Measurements from ENCODE around the gene FGFBP1. TPM values are rescaled to one million over a fixed set of nuclear protein-coding genes. Genes with fewer than 3 reads are reported as not detected.

Gene FGFBP1
- total and polyA plus RNA-seq, 11 donors = 1.1 TPM; not detected in 10

GRCh38 chr4:15968551-15969300 is 30.2 kb upstream of the FGFBP1 start:
- TF ChIP-seq POLR2A (IDR thresholded peaks at IDR 0.05) (no peak), CTCF (IDR thresholded peaks at IDR 0.05) (no peak)
- no peaks in the 10 kb centered on the region for H3K4me1 ChIP-seq
- H3K27ac ChIP-seq = no peak overlapping the region
- peaks cover 0 to 13% (median 0%) of the 10 kb centered on the region in 9 donors for H3K36me3 ChIP-seq
- no peak for ATAC-seq
- peaks cover 0 to 9% (median 0%) of the 10 kb centered on the region in 12 donors for H3K9me3 ChIP-seq
- WGBS, 4 donors = 82 to 87% (median 84%) methylated on average over 11 of the region's 11 CpGs
- no peak for DNase-seq
- H3K4me3 ChIP-seq = no peak overlapping the region
- no peaks in the 10 kb centered on the region for H3K27me3 ChIP-seq
- intact Hi-C loops (cut with DNase I) = no loop called here

GRCh38 chr4:15965325-15965724 is 26.8 kb upstream of the FGFBP1 start:
- no peak for ATAC-seq
- Histone ChIP-seq H3K9me3 (peaks cover 0 to 9% (median 0%) of the 10 kb centered on the region in 12 donors), H3K4me1 (peaks cover 0 to 13% (median 2%) of the 10 kb centered on the region in 12 donors), H3K27ac (no peak overlapping the region), H3K4me3 (no peak overlapping the region), H3K36me3 (peaks cover 0 to 10% (median 0%) of the 10 kb centered on the region in 9 donors), H3K27me3 (no peaks in the 10 kb centered on the region)
- DNase-seq = no peak
- no peak for TF ChIP-seq POLR2A (IDR thresholded peaks at IDR 0.05)
- TF ChIP-seq CTCF (IDR thresholded peaks at IDR 0.05) = no peak
- intact Hi-C loops (cut with DNase I) = no loop called here
- WGBS, 4 donors = 86 to 93% (median 88%) methylated on average over 5 of the region's 5 CpGs

- no peak for ATAC-seq
- Histone ChIP-seq H3K27me3 (no peaks in the 10 kb centered on the region), H3K4me3 (no peak overlapping the region), H3K9me3 (peaks cover 0 to 9% (median 0%) of the 10 kb centered on the region in 12 donors), H3K4me1 (peaks cover 0 to 13% (median 2%) of the 10 kb centered on the region in 12 donors), H3K36me3 (peaks cover 0 to 8% (median 0%) of the 10 kb centered on the region in 9 donors), H3K27ac (no peak overlapping the region)
- WGBS, 4 donors = 72 to 82% (median 78%) methylated on average over 5 of the region's 5 CpGs
- TF ChIP-seq POLR2A (IDR thresholded peaks at IDR 0.05) (no peak), CTCF (IDR thresholded peaks at IDR 0.05) (no peak)
- intact Hi-C loops (cut with DNase I) = loop anchor here in 2 of 10 donors (5.0 kb wide), 1 partner anchor 38 kb away; no protein-coding TSS in a partner anchor
- no peak for DNase-seq
Measured at GRCh38 chr4:15964159-15964558, 25.6 kb upstream of the FGFBP1 start.

- DNase-seq (no peak), ATAC-seq (peak in 1 of 4 donors; percentile 18)
- 64 to 81% (median 72%) methylated on average over 4 of the region's 4 CpGs for WGBS, 4 donors
- Histone ChIP-seq H3K27me3 (no peaks in the 10 kb centered on the region), H3K36me3 (peaks cover 0 to 3% (median 0%) of the 10 kb centered on the region in 9 donors), H3K4me3 (no peak overlapping the region), H3K27ac (no peak overlapping the region), H3K9me3 (peaks cover 0 to 9% (median 0%) of the 10 kb centered on the region in 12 donors), H3K4me1 (peaks cover 0 to 13% (median 2%) of the 10 kb centered on the region in 12 donors)
- TF ChIP-seq CTCF (IDR thresholded peaks at IDR 0.05) (no peak), POLR2A (IDR thresholded peaks at IDR 0.05) (no peak)
- intact Hi-C loops (cut with DNase I) = loop anchor here in 3 of 10 donors (2.0 to 5.0 kb wide), 2 partner anchors 37 to 39 kb away; no protein-coding TSS in a partner anchor
Measured at GRCh38 chr4:15963576-15963975, 25.0 kb upstream of the FGFBP1 start.
